SK-N-SH treated with all-trans-retinoic acid at 6 μM for 48 hours (cell line): ENCODE measurements around the gene PLCB1.

Source experiments
- GLIS3 ChIP-seq: fragments of 250-450 bp; sonication (Bioruptor Pico); IDR thresholded peaks from 2 replicates; pipeline ENCODE4 v1.5.0; 2020; ENCODE audit warnings: mild to moderate bottlenecking, moderate library complexity
- RARB ChIP-seq: fragments of 250-450 bp; sonication (Bioruptor Pico); IDR thresholded peaks from 2 replicates; pipeline ENCODE4 v1.8.0; 2021; ENCODE audit warnings: mild to moderate bottlenecking, moderate library complexity
- TSHZ2 ChIP-seq: fragments of 250-450 bp; sonication (Bioruptor Pico); IDR thresholded peaks from 2 replicates; pipeline ENCODE4 v1.5.0; 2020; ENCODE audit warnings: mild to moderate bottlenecking, moderate library complexity
- ZFP3 ChIP-seq: fragments of 250-450 bp; sonication (Bioruptor Pico); IDR thresholded peaks from 2 replicates; pipeline ENCODE4 v1.5.0; 2020; ENCODE audit warnings: mild to moderate bottlenecking, moderate library complexity
- ZFP30 ChIP-seq: fragments of 450-650 bp; formaldehyde crosslinking; IDR thresholded peaks from 2 replicates; pipeline ENCODE4 v1.5.0; 2022; ENCODE audit warnings: mild to moderate bottlenecking, moderate library complexity
- ZNF70 ChIP-seq: fragments of 450-650 bp; formaldehyde crosslinking; IDR thresholded peaks from 2 replicates; pipeline ENCODE4 v1.5.0; 2020; ENCODE audit warnings: mild to moderate bottlenecking, moderate library complexity
- ZNF8 ChIP-seq: fragments of 450-650 bp; formaldehyde crosslinking; IDR thresholded peaks from 2 replicates; pipeline ENCODE4 v1.5.0; 2020; ENCODE audit warnings: mild to moderate bottlenecking, moderate library complexity
- TF ChIP-seq, protein P1 (sequence below): fragments of 250-450 bp; sonication (Bioruptor Pico); IDR thresholded peaks from 2 replicates; pipeline ENCODE4 v1.8.0; 2021; ENCODE audit warnings: low read depth, mild to moderate bottlenecking, moderate library complexity, borderline replicate concordance
- TF ChIP-seq, protein P2 (sequence below): fragments of 250-450 bp; sonication (Bioruptor Pico); IDR thresholded peaks from 2 replicates; pipeline ENCODE4 v1.8.0; 2020; ENCODE audit warnings: mild to moderate bottlenecking, moderate library complexity, borderline replicate concordance

GRCh38 chr20:8150591-8150990 is 18.5 kb downstream of the PLCB1 start:
- TF ChIP-seq ZNF70 (no peak), TSHZ2 (CRISPR knock-in tag) (no peak), RARB (CRISPR knock-in tag) (no peak), ZFP30 (CRISPR knock-in tag) (no peak), ZFP3 (CRISPR knock-in tag) (no peak), ZNF8 (CRISPR knock-in tag) (no peak), GLIS3 (CRISPR knock-in tag) (no peak)
- TF ChIP-seq, protein P1, sequence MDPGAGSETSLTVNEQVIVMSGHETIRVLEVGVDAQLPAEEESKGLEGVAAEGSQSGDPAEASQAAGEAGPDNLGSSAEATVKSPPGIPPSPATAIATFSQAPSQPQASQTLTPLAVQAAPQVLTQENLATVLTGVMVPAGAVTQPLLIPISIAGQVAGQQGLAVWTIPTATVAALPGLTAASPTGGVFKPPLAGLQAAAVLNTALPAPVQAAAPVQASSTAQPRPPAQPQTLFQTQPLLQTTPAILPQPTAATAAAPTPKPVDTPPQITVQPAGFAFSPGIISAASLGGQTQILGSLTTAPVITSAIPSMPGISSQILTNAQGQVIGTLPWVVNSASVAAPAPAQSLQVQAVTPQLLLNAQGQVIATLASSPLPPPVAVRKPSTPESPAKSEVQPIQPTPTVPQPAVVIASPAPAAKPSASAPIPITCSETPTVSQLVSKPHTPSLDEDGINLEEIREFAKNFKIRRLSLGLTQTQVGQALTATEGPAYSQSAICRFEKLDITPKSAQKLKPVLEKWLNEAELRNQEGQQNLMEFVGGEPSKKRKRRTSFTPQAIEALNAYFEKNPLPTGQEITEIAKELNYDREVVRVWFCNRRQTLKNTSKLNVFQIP (CRISPR knock-in tag), result no peak
- TF ChIP-seq, protein P2, sequence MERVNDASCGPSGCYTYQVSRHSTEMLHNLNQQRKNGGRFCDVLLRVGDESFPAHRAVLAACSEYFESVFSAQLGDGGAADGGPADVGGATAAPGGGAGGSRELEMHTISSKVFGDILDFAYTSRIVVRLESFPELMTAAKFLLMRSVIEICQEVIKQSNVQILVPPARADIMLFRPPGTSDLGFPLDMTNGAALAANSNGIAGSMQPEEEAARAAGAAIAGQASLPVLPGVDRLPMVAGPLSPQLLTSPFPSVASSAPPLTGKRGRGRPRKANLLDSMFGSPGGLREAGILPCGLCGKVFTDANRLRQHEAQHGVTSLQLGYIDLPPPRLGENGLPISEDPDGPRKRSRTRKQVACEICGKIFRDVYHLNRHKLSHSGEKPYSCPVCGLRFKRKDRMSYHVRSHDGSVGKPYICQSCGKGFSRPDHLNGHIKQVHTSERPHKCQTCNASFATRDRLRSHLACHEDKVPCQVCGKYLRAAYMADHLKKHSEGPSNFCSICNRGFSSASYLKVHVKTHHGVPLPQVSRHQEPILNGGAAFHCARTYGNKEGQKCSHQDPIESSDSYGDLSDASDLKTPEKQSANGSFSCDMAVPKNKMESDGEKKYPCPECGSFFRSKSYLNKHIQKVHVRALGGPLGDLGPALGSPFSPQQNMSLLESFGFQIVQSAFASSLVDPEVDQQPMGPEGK, result no peak
